ENCODE measurements around the gene IFT81.

- no peak for TF ChIP-seq CTCF (IDR thresholded peaks at IDR 0.05; ENCODE audit: poor library complexity)
- no peak for TF ChIP-seq EZH2 (IDR thresholded peaks at IDR 0.05; ENCODE audit: borderline replicate concordance)
Observed at GRCh38 chr12:110159671-110160245, 35.6 kb downstream of the IFT81 start.
